Endodermal cell (in vitro differentiated cells): ENCODE data around the gene RPAP2. TPM values are rescaled to one million over a fixed set of nuclear protein-coding genes. Genes with fewer than 3 reads are reported as not detected.
"Not testable (repeated sequence)": the region's sequence is repeated elsewhere in the genome, so short reads cannot be mapped to it uniquely, and the experiment has no call there.

Source experiments
- DNase-seq: peaks from one replicate; pipeline ENCODE4 v3.0.0-alpha.2; 2017
- H3K27ac ChIP-seq: 2 replicates; pipeline ENCODE4 v1.5.1; 2013; ENCODE audit warnings: mild to moderate bottlenecking, low read depth, low read length, moderate library complexity
- H3K27me3 ChIP-seq: 2 replicates; pipeline ENCODE4 v1.6.1; 2013; ENCODE audit warnings: mild to moderate bottlenecking, low read length, moderate library complexity; ENCODE audit not compliant: insufficient read depth, control insufficient read depth, poor library complexity, severe bottlenecking
- H3K36me3 ChIP-seq: 2 replicates; pipeline ENCODE4 v1.7.0; 2013; ENCODE audit warnings: mild to moderate bottlenecking, low read length, moderate library complexity; ENCODE audit not compliant: control insufficient read depth, insufficient read depth
- H3K4me1 ChIP-seq: one replicate; pipeline ENCODE4 v1.7.0; 2013; ENCODE audit warnings: low read length; ENCODE audit not compliant: control insufficient read depth, insufficient read depth
- H3K4me3 ChIP-seq: 2 replicates; pipeline ENCODE4 v1.5.1; 2013; ENCODE audit warnings: mild to moderate bottlenecking, low read length, moderate library complexity
- H3K9ac ChIP-seq: 2 replicates; pipeline ENCODE4 v1.6.1; 2013; ENCODE audit warnings: mild to moderate bottlenecking, low read length, moderate library complexity; ENCODE audit not compliant: poor library complexity, severe bottlenecking; ENCODE audit errors: extremely low read depth
- H3K9me3 ChIP-seq: 2 replicates; pipeline ENCODE4 v1.6.1; 2013; ENCODE audit warnings: mild to moderate bottlenecking, low read length, moderate library complexity; ENCODE audit not compliant: control insufficient read depth
- H3K27ac Mint-ChIP-seq: 2 replicates; pipeline ENCODE4 v1.8.0; 2020; ENCODE audit warnings: mixed read lengths
- H3K27me3 Mint-ChIP-seq: 2 replicates; pipeline ENCODE4 v1.8.0; 2021; ENCODE audit warnings: mild to moderate bottlenecking, mixed read lengths; ENCODE audit not compliant: insufficient read depth
- H3K36me3 Mint-ChIP-seq: 2 replicates; pipeline ENCODE4 v1.8.0; 2020; ENCODE audit warnings: low read depth, mixed read lengths
- H3K4me1 Mint-ChIP-seq: 2 replicates; pipeline ENCODE4 v1.8.0; 2020; ENCODE audit warnings: mixed read lengths
- H3K4me3 Mint-ChIP-seq: 2 replicates; pipeline ENCODE4 v1.8.0; 2020; ENCODE audit warnings: mild to moderate bottlenecking, moderate library complexity, mixed read lengths
- H3K9me3 Mint-ChIP-seq: 2 replicates; pipeline ENCODE4 v1.8.0; 2020; ENCODE audit warnings: mild to moderate bottlenecking, mixed read lengths
- CTCF ChIP-seq: fragments of 200-600 bp; sonication (generic); conservative IDR thresholded peaks from 2 replicates; pipeline ENCODE4 v1.5.0; 2021; ENCODE audit warnings: antibody characterized with exemption, mild to moderate bottlenecking
- WGBS, 2 experiments: methylation state at CpG; one replicate each; pipeline versions ENCODE4 v1.1.5 to v1.1.7; 2013; ENCODE audit warnings: missing lambda C conversion rate in 2 of 2, mixed read lengths in 1 of 2; ENCODE audit not compliant: insufficient coverage in 1 of 2, insufficient read length in 1 of 2; 5-methylcytosine and 5-hydroxymethylcytosine counted together
- total RNA-seq, 2 donors: library from RNA; stranded (reverse); fragmentation: NEBNext Ultra II Directional in 1 of 2; extraction: Animal tissue kit (Norgen Biotek cat#: 25700) in 1 of 2; gene quantifications; 2 replicates in 1 of 2; 3 replicates in 1 of 2; pipeline ENCODE4 v1.2.1, GENCODE V29; 2021

Gene RPAP2
- total RNA-seq, 2 donors from 2014 or later = 38.6 to 43.7 TPM

- Histone ChIP-seq H3K27ac (no peak overlapping the region), H3K9me3 (no peaks in the 10 kb centered on the region), H3K27me3 (no peaks in the 10 kb centered on the region), H3K9ac (no peak overlapping the region), H3K36me3 (peaks cover 44% of the 10 kb centered on the region), H3K4me3 (no peak overlapping the region), H3K4me1 (no peaks in the 10 kb centered on the region)
- H3K27ac Mint-ChIP-seq = no peak overlapping the region
- no peak overlapping the region for H3K4me3 Mint-ChIP-seq
- no peaks in the 10 kb centered on the region for H3K4me1 Mint-ChIP-seq
- no peak for DNase-seq
- H3K36me3 Mint-ChIP-seq = peaks cover 52% of the 10 kb centered on the region
- no peaks in the 10 kb centered on the region for H3K27me3 Mint-ChIP-seq
- WGBS, 2 experiments = 95 to 97% methylated on average over 3 of the region's 3 CpGs
- no peak for TF ChIP-seq CTCF
- H3K9me3 Mint-ChIP-seq = no peaks in the 10 kb centered on the region
These were observed 22.8 kb upstream of the RPAP2 start for GRCh38 chr1:92276082-92276481.

- Histone ChIP-seq H3K27me3 (no peaks in the 10 kb centered on the region), H3K27ac (no peak overlapping the region), H3K4me3 (no peak overlapping the region), H3K4me1 (no peaks in the 10 kb centered on the region), H3K9me3 (no peaks in the 10 kb centered on the region), H3K9ac (no peak overlapping the region), H3K36me3 (peaks cover 36% of the 10 kb centered on the region)
- Mint-ChIP-seq H3K27me3 (no peaks in the 10 kb centered on the region), H3K27ac (no peak overlapping the region), H3K4me1 (no peaks in the 10 kb centered on the region), H3K36me3 (peaks cover 57% of the 10 kb centered on the region), H3K4me3 (no peak overlapping the region), H3K9me3 (no peaks in the 10 kb centered on the region)
- no peak for DNase-seq
- 73 to 95% methylated on average over 2 to 4 of the region's 4 CpGs for WGBS, 2 experiments
- no peak for TF ChIP-seq CTCF
These were observed 21.6 kb upstream of the RPAP2 start for GRCh38 chr1:92277105-92277723.

DNA sequence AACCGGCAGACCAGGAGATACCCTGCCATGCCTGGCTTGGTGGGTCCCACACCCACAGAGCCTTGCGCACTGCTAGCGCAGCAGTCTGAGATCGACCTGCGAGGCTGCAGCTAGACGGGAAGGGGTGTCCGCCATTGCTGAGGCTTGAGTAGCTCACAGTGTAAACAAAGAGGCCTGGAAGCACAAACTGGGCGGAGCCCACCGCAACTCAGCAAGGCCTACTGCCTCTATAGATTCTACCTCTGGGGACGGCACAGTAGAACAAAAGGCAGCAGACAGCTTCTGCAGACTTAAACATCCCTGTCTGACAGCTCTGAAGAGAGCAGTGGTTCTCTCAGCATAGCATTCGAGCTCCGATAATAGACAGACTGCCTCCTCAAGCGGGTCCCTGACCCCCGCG lies 19.1 kb upstream of the RPAP2 start:
- not testable (repeated sequence) for H3K9me3 ChIP-seq, H3K4me1 Mint-ChIP-seq, H3K27ac Mint-ChIP-seq, H3K27me3 Mint-ChIP-seq, DNase-seq, H3K9me3 Mint-ChIP-seq, H3K4me3 Mint-ChIP-seq, H3K4me1 ChIP-seq, H3K27me3 ChIP-seq, H3K27ac ChIP-seq, H3K4me3 ChIP-seq, H3K9ac ChIP-seq
- peaks cover 69% of the 10 kb centered on the region for H3K36me3 Mint-ChIP-seq
- WGBS, 2 experiments = 90 to 95% methylated on average over 10 to 15 of the region's 15 CpGs
- peaks cover 24% of the 10 kb centered on the region for H3K36me3 ChIP-seq

GRCh38 chr1:92281411-92281810 lies 17.4 kb upstream of the RPAP2 start:
- H3K4me3 ChIP-seq, H3K27ac Mint-ChIP-seq, H3K4me1 Mint-ChIP-seq, H3K27me3 ChIP-seq, H3K4me3 Mint-ChIP-seq, H3K27ac ChIP-seq, H3K4me1 ChIP-seq, H3K9me3 ChIP-seq, DNase-seq, H3K9me3 Mint-ChIP-seq, H3K9ac ChIP-seq, H3K27me3 Mint-ChIP-seq: not testable (repeated sequence)
- H3K36me3 ChIP-seq = peaks cover 29% of the 10 kb centered on the region
- H3K36me3 Mint-ChIP-seq = peaks cover 84% of the 10 kb centered on the region
- 95% methylated on average over 2 of the region's 2 CpGs; no CpG with 5 or more reads in 1 of the 2 experiments for WGBS, 2 experiments
